WI38 (cell line): ENCODE results near the gene CDC42SE1.

ENCODE experiments used
- H3K4me3 ChIP-seq: 2 replicates; pipeline ENCODE4 v1.5.1; 2011; ENCODE audit warnings: low read depth, mild to moderate bottlenecking, control low read depth, low read length
- TF ChIP-seq, protein P1 (sequence below): IDR thresholded peaks from 2 replicates; pipeline ENCODE4 v1.5.1; 2012; ENCODE audit warnings: low read depth, mild to moderate bottlenecking, control low read depth, low read length

CDC42SE1 gene

DNA sequence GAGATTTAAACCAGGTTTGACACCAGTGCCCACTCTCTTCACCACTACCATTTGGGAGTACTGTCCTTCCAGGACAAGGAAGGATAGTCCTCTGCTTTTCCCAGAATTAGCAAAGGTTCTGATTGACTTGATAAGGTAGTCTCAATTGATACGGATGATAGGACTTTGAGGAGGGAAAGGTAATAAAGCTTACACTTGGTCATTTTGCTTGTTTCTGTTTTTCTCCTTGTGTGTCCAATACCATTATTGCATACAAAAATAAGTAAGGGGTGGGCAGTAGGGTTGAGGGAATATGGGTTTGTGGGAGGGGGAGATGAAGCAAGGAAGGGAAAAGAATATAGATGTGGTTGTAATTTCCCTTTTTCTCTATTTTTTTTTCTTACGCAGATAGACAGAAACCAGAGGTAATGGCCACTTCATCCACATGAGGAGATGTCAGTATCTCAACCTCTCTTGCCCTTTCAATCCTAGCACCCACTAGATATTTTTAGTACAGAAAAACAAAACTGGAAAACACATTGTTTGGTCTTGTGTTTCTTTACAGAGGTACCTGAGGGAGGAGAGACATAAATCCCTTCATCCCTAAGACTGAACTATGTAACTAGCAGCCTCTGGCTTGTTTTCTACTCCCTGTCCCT is 9.3 kb downstream of the CDC42SE1 start:
- TF ChIP-seq, protein P1, sequence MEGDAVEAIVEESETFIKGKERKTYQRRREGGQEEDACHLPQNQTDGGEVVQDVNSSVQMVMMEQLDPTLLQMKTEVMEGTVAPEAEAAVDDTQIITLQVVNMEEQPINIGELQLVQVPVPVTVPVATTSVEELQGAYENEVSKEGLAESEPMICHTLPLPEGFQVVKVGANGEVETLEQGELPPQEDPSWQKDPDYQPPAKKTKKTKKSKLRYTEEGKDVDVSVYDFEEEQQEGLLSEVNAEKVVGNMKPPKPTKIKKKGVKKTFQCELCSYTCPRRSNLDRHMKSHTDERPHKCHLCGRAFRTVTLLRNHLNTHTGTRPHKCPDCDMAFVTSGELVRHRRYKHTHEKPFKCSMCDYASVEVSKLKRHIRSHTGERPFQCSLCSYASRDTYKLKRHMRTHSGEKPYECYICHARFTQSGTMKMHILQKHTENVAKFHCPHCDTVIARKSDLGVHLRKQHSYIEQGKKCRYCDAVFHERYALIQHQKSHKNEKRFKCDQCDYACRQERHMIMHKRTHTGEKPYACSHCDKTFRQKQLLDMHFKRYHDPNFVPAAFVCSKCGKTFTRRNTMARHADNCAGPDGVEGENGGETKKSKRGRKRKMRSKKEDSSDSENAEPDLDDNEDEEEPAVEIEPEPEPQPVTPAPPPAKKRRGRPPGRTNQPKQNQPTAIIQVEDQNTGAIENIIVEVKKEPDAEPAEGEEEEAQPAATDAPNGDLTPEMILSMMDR = no peak
- no peak overlapping the region for H3K4me3 ChIP-seq

DNA sequence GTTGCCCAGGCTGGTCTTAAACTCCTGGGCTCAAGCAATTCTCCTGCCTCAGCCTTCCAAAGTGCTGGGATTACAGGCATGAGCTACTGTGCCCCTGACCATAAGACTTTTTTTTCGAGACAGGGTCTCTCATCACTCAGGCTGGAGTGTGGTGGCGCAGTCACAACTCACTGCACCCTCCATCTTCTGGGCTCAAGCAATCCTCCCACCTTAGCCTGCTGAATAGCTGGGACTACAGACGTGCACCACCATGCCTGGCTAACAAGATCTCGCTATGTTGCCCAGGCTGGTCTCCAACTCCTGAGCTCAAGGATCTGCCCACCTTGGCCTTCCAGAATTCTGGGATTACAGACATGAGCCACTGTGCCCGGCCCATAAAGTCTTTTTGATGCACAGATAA is 10.0 kb downstream of the CDC42SE1 start:
- TF ChIP-seq, protein P1 = no peak
- H3K4me3 ChIP-seq = no peak overlapping the region

DNA sequence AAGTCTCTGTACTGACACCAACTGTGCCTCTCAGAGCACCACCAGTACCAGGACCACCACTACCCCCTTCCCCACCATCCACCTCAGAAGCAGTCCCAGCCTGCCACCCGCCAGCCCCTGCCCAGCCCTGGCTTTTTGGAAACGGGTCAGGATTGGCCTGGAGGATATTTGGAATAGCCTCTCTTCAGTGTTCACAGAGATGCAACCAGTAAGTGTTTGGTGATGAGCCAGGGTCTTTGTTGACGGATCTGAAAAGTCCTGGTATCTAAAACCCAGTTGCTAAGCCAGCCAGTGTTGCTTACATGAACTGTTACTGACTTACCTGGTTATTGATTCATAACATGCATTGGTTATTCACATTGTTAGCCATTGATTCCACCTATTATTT is 10.8 kb downstream of the CDC42SE1 start:
- peak overlapping the region; percentile 65 for H3K4me3 ChIP-seq

DNA sequence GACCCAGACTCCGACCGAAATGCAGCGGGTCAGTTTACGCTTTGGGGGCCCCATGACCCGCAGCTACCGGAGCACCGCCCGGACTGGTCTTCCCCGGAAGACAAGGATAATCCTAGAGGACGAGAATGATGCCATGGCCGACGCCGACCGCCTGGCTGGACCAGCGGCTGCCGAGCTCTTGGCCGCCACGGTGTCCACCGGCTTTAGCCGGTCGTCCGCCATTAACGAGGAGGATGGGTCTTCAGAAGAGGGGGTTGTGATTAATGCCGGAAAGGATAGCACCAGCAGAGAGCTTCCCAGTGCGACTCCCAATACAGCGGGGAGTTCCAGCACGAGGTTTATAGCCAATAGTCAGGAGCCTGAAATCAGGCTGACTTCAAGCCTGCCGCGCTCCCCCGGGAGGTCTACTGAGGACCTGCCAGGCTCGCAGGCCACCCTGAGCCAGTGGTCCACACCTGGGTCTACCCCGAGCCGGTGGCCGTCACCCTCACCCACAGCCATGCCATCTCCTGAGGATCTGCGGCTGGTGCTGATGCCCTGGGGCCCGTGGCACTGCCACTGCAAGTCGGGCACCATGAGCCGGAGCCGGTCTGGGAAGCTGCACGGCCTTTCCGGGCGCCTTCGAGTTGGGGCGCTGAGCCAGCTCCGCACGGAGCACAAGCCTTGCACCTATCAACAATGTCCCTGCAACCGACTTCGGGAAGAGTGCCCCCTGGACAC is 11.3 kb downstream of the CDC42SE1 start:
- TF ChIP-seq, protein P1 = peak; percentile 24; the same call in 1 of the 2 replicates
- peak overlapping the region; percentile 65 for H3K4me3 ChIP-seq

More for the DNA sequence above, 10.8 kb downstream of the CDC42SE1 start:
- TF ChIP-seq, protein P1 = no peak

DNA sequence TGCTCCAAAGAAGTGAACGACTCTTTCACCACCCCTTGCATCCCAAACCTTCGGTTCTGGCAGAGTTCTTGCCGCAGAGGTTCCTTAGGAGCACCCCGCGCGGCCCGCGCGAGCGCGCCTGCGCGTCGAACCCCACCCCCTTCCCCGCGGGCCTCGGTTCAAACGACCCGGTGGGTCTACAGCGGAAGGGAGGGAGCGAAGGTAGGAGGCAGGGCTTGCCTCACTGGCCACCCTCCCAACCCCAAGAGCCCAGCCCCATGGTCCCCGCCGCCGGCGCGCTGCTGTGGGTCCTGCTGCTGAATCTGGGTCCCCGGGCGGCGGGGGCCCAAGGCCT is 11.9 kb downstream of the CDC42SE1 start, which contains the start of gene C1orf56:
TSS of gene C1orf56 (plus strand) at position 161 of the 334 bp plus-strand sequence. CDS start at position 258, 97 bp downstream.
- H3K4me3 ChIP-seq = peak within 1 kb of the TSS; percentile 65
- TF ChIP-seq, protein P1 = no peak

DNA sequence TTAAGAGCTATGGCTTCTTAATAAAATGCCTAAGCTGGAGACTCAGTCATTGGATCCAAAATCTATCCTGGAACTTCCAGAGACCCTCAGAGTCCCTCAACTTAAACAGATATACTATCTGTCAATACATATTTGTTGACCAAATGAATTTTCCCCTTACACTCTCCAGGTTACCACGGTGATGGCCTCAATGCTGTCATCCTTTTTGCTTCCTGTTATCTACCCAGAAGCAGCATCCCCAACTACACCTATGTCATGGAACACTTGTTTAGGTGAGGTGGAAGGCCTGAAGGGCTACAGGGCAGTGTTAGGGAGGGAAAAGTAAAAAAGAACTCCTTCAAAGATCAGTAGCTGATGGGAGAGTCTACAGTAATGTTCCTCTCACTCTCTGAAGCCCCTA is 16.3 kb downstream of the CDC42SE1 start:
- no peak overlapping the region for H3K4me3 ChIP-seq
- TF ChIP-seq, protein P1 = no peak

DNA sequence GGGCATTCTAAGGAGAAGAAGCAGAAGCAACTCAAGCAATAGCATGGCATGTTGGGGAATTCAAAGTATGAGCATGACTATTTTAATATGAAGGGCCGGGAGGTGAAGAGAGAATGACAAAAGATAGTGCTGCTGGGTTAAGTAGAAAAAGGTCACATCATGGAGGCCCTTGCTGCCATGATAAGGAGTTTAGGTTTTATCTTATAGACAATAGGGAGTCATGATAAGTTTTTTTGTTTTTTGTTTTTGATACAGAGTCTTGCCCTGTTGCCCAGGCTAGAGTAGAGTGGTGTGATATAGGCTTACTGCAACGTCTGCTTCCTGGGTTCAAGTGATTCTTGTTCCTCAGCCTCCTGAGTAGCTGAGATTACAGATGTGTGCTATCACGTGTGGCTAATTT is 19.9 kb downstream of the CDC42SE1 start:
- TF ChIP-seq, protein P1 = no peak
- no peak overlapping the region for H3K4me3 ChIP-seq
